Colon (tissue), 2 donors: ENCODE results near the gene UBE2J2.

ENCODE experiments used
- FAIRE-seq: peaks from 2 replicates; lab custom pipeline; 2012; peaks lifted over from hg19 to GRCh38; lab: Jason Lieb, UNC
- donor health status: control.
- donor health status: control.

Gene UBE2J2

GRCh38 chr1:1280782-1281481 lies 7.3 kb upstream of the UBE2J2 start:
- no peak for FAIRE-seq

- FAIRE-seq = no peak
These were observed 5.4 kb upstream of the UBE2J2 start for GRCh38 chr1:1279028-1279427.

- no peak for FAIRE-seq
These were observed 5.0 kb upstream of the UBE2J2 start for GRCh38 chr1:1278620-1279019.

DNA sequence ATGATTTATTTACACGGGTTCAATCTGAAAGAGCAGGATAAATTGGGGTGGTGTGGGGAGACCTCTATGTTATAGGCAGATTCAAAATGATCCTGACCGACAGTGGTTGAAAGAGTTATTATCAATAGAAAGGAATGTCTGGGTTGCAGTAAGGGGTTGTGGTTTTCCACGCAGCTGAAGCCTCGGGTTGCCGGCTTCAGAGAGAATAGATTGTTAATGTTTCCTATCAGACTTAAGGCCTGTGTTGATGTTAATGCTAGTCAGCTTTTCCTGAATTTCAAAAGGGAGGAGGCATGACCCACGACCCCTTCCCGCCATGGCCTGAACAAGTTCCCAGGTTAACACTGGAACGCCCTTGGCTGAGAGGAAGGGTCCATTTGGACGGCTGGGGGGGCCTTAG lies 2.2 kb upstream of the UBE2J2 start:
- no peak for FAIRE-seq

DNA sequence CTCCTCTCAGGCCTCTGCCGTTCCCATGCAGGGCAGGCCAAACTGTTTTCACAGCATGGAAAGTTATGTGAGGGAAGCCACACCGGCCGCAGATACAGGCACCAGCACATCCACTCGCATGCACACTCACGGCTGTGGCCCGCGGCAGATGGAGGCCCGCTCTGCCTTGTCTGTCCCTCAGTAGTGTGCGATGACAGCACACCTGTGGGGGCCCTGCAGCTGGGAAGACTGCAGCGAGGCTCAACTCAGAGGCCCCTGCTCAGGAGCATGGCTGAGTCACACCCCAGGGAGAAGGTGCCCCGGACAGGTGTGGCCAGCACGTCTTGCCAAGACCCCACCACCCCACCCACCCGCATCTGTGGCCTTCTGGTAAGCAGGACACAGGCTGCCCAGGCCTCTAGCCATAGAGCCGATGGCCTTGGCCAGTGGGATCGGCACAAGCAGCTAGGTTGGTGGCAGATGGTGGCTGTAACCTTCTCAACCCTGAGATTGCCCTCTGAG lies 1.3 kb upstream of the UBE2J2 start:
- FAIRE-seq = no peak

DNA sequence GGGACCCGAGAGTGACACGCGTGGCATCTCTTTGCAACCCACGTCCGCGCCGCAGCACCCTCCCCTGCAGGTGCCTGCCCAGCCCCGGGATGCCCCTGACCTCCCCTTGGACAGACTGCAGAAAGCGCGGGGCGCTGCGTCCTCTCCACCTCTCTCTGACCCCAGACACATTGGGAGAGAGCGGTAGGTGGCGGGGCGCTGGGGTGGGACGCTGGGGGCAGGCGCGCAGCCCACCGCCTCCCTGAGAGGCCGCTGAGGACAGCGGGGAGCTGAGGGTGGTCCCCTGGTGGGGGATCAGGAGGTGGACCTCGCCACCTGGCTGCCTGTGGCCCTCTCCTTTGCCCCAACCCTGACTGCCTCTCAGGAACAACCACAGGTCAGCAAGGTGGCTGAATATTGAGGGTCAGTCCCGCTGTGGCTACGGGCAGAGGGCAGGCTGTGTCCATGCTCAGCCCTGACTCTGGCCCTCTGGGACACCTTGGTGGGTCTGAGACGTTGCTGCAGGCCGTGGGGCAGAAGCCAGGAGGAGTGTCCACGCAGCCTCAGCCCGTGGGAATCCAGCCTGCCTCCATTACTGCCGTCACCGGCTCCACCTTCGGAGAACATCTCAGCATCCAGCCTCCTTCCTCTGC lies 761 bp upstream of the UBE2J2 start:
- FAIRE-seq = no peak

GRCh38 chr1:1273209-1273511 lies 494 bp downstream of the UBE2J2 start:
- no peak for FAIRE-seq

DNA sequence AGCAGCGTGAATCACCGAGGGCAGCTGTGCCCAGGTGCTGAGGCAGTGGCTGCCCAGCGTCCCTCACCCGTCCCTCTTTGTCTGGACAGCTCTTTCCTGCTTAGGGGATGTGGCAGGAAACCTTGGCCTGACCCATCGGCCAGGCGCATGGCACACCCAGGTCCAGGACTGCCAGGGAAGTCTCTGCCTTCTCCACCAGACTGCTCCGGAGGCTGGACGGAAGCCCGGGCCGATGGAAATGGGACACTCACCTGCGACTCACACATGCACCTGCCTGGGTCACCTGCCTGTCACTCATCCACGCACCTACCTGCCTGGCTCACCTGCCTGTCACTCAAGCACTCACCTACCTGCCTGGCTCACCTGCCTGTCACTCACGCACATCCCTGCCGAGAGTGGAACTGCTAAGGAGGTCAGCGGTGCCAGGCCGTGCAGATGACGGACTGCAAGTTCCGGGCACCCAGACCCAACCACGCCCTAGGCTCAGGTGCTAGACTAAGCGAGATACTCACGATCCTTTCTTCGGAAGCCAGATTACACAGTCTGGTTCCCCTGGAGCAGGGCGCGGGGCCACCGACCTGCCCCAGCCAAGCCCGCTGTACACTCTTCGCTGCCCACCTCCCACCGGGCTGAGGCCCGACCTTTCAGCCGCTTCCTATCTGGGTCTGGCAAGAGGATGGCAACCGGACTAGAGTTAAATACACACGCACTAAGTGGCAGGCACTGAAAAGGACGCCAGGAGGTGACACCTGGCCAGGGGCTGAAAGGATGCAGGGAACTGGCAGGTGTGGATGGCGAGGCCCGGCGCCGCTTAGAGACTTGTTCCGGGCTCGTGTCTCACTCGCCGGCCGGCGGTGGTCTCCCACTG lies 1.1 kb downstream of the UBE2J2 start:
- FAIRE-seq = no peak

GRCh38 chr1:1270813-1271212 lies 2.8 kb downstream of the UBE2J2 start:
- FAIRE-seq = no peak

- no peak for FAIRE-seq
These were observed 5.4 kb downstream of the UBE2J2 start for GRCh38 chr1:1268284-1268682.

DNA sequence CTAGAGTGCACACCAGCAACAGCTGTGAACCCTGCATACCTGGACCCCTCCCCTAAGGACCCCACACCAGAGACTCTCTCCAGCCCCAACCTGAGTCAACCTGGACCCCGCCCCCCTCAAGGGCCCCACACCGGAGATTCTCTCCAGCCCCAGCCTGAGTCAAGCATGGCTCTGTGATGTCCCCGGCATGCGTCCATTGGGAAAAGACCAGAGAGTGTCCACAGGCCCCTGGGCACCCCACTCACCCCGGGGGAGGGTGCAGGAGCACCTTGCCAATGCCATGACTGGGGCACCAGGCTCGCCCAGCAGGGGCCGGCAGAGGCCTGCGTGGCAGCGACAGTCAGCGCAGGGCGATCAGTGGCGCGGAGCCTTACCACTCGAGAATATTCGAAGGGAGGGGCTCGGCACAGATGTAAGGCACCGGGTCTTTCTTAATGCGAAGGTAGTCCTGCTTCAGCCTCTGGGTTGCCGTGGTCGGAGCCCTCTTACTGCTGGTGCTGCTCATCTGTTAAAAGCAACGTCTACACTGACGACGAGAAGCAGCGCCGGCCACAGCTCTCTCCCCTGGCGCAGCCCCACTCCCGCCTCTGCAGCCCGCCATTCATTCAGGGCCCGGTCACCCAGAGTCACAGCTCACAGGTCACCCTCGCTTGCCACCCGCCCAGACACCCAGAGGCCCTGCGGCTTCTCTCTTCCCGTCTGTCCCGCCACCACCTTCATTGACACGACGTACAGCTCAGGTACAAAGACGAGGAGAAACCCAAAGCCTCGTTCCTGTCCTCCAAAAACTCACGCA lies 6.0 kb downstream of the UBE2J2 start:
- no peak for FAIRE-seq

- FAIRE-seq = no peak
These were observed 8.8 kb downstream of the UBE2J2 start for GRCh38 chr1:1264868-1265272.

DNA sequence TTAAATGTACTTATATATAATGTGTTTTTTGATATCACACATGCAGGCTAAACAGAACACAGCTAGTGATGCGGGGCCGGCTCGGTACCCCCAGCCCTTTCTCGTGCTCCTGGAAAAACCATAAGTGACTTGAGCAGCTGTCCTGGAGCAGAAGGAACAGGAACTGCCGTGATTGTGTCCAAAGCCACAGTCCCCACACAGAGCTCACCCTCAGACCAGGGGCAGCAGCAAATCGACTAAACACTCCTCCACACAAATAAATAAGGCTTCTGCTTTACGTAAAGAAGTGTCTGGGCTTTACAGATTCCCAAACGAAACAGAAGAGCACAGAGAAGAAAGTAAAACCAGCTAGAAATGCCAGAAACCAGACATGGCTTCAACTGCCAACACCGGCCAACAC lies 9.6 kb downstream of the UBE2J2 start:
- no peak for FAIRE-seq

- no peak for FAIRE-seq
These were observed 10.9 kb downstream of the UBE2J2 start for GRCh38 chr1:1262758-1263157.

DNA sequence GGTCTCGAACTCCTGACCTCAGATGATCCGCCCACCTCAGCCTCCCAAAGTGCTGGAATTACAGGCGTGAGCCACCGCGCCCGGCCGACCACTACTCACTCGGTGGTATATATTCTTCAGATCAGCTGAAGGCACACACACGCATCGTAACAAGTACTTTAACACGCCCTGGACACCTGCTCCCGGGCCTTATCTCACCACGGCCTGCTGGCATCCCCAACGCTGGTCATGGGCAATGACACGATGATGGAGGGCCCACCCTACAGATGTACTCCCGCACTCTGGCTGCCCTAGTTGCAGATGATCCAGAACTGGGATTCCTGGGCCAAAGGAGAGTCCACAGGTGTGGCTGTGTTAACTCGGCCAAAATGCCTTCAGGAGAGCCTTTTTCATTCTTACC lies 11.6 kb downstream of the UBE2J2 start:
- no peak for FAIRE-seq

DNA sequence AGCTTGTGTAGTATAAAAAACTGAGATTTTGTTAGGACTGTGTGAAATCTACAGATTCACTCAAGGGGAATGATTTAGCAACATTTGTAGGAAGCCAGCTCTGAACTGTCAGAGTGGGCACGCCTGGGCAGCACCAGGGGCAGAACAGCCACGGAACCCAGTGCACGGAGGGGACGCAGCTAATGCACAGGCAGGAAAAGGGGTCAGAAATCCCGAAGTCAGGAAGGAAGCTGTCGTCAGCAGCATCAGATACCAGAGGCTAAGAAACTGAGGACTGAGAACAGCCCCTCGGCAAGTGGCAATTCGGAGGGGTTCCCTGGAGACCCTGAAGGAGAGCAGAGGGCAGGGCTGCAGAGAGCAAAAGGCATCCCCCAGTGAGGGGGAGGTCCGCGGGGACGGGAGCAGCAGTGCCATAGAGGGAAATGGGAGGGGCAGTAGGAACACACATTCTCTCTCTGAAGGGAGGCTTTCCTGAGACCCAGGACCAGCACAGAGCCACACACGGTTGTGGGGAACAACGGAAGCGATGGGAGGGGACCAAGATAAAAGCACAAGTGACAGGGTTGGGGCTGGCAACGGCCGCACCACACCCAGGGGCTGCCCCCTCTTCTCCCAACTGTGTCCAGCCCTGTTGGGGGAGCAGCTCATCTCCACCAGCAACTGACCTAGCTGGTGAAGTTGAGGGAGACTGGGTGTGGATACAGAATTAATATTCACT lies 12.7 kb downstream of the UBE2J2 start:
- no peak for FAIRE-seq

DNA sequence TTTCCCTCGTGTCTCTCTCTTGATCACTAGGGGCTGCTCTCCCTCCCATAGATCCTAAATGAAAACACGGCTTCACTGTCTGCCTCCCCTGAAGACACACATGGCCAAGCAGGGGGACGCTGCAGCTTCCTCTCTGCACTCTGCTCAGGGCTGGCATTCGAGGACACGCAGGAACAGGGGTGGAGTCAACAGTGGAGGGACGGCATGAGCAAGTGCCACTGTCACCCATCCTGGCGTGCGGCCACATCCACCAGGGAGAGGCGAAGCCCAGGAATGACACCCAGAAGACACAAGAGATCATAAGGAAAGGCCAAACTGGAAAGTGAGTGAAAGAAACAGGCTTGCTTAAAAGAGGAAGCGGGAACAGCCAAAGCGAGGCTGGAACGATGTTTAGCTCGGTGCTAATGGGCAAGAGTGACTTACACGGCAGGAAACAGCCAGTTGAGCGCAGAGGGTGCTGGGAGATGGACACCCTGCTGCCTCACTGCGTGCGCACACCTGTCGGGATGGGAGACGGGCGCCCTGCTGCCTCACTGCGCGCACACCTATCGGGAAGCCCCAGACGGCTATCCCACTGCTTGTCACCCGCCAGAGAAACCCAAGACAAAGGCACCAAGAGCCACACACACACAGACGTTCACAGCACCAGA lies 13.6 kb downstream of the UBE2J2 start:
- no peak for FAIRE-seq

- FAIRE-seq = no peak
These were observed 14.1 kb downstream of the UBE2J2 start for GRCh38 chr1:1259540-1259939.

GRCh38 chr1:1259119-1259488 lies 14.6 kb downstream of the UBE2J2 start:
- FAIRE-seq = no peak

DNA sequence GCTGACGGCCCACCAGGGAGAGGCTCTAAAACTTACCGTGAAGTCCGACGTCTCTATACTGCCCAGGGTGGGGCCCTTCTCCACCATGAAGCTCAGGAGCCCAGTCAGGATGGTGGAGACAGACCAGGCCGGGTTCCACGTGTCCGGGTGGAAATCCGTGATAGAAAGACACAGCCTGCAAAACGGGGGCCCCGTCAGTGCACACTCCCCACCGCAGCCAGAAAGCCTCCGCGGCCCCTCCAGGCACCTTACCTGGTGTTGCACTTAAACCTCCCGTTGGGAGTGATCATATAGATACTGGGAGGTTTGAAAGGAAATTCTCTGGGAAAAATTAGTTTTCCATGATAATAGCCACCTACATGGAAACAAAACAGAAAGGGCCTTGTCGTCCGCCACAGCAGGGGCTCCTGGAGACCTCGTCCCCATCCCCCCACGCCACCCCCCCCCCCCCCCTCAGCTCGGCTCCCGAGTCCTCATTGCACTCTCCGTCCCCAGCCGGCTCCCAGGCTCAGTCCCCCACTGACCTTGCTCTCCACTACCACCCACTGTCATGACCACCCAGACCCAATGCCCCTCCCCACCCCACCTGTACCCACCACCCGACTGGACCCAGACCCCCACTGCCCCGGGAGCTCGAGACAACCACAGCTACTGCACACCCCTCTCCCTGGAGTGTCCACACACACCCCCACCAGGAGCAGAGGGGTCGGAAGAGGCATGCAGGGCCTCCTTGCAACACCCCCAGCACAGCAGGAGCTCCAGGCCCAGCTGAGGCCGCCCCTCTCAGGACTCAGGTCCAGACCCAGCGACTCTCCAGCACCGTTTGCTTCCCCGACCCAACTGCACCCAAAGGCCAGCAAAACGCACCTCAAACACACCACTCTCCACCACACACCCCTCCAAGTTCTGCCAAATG lies 16.4 kb downstream of the UBE2J2 start:
- FAIRE-seq = no peak
